Breast epithelium (tissue), 3 donors: ENCODE data around the gene ZNF26.

ENCODE experiments used
- POLR2A ChIP-seq: fragments of 450-650 bp; IDR thresholded peaks from one replicate; pipeline ENCODE4 v1.6.1; 2016; ENCODE audit warnings: antibody characterized with exemption, mild to moderate bottlenecking, moderate library complexity
- TF ChIP-seq, protein P1 (sequence below), 3 donors: fragments of 450-650 bp; IDR thresholded peaks; one replicate each; pipeline ENCODE4 v1.5.1; 2016 to 2017; ENCODE audit warnings: antibody characterized with exemption in 3 of 3, mild to moderate bottlenecking in 3 of 3, moderate library complexity in 3 of 3

DNA sequence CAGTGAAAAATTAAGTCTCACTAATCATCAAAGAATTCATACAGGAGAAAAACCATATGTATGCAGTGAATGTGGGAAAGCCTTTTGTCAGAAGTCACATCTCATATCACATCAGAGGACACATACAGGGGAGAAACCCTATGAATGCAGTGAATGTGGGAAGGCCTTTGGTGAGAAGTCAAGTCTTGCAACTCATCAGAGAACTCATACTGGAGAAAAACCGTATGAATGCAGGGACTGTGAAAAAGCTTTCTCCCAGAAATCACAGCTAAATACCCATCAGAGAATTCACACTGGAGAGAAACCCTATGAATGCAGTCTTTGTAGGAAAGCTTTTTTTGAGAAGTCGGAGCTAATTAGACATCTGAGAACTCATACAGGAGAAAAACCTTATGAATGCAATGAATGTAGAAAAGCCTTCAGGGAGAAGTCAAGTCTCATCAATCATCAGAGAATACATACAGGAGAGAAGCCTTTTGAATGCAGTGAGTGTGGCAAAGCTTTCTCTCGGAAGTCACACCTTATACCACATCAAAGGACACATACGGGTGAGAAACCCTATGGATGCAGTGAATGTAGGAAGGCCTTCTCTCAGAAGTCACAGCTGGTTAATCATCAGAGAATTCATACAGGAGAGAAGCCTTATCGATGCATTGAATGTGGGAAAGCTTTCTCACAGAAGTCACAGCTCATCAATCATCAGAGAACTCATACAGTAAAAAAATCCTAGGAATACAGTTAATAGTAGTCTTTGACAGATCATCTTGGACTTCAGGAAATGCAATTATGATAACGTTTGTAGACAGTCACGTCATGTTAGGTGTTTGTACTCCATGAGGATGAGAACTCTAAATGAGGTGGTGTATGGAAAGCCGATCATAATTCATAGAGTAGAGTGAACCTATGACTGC lies 72.3 kb downstream of the ZNF26 start:
- no peak for TF ChIP-seq POLR2A
- TF ChIP-seq, protein P1, sequence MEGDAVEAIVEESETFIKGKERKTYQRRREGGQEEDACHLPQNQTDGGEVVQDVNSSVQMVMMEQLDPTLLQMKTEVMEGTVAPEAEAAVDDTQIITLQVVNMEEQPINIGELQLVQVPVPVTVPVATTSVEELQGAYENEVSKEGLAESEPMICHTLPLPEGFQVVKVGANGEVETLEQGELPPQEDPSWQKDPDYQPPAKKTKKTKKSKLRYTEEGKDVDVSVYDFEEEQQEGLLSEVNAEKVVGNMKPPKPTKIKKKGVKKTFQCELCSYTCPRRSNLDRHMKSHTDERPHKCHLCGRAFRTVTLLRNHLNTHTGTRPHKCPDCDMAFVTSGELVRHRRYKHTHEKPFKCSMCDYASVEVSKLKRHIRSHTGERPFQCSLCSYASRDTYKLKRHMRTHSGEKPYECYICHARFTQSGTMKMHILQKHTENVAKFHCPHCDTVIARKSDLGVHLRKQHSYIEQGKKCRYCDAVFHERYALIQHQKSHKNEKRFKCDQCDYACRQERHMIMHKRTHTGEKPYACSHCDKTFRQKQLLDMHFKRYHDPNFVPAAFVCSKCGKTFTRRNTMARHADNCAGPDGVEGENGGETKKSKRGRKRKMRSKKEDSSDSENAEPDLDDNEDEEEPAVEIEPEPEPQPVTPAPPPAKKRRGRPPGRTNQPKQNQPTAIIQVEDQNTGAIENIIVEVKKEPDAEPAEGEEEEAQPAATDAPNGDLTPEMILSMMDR (IDR thresholded peaks at IDR 0.05): no peak
